GM18502 (cell line): Measurements from ENCODE around the gene C1orf21.

Experiments used
- ATAC-seq: cut with Tn5 transposase; IDR thresholded peaks from one replicate; pipeline ENCODE4 v1.9.1; 2021; ENCODE audit warnings: mild to moderate bottlenecking; ENCODE audit not compliant: unreplicated experiment, poor library complexity

Gene C1orf21

GRCh38 chr1:184672013-184672726 is 285.3 kb downstream of the C1orf21 start:
- ATAC-seq = no peak

GRCh38 chr1:184673305-184673704 is 286.5 kb downstream of the C1orf21 start:
- no peak for ATAC-seq

GRCh38 chr1:184677344-184677743 is 290.5 kb downstream of the C1orf21 start:
- no peak for ATAC-seq
